ENCODE data around the gene C11orf58.

DNA sequence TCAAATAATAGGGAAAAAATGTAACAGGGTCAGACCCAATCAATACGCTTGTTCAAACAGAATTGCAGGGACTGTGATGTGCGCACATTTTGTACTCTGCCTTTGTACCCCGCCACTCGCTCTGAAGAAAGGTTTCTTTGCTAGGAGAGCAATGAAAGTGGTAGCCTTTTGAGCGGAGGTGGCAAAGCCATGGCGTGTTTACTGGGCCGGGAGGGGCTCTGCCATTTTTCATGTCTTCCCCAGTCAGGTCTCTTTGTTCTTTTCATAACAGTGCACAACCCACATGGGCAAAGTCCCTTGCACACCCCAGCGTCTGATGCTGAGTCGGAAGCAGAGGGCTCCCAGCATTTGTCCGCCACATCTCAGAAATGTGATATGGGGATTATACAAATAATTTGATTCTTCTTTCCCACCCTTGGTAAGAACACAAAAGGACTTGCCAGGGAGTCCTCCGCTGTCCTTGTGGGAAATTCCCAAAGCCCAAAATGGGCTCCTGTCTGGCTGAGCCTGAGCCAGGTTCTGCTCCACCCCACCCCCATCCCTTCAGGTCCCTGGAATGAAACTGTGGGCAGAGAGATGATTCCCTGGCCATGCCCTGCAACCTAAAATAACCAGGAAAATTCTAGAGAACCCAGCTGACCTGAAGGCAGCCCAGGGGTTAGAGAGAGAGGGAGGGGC is 36.6 kb downstream of the C11orf58 start:
- TF ChIP-seq, protein P1, sequence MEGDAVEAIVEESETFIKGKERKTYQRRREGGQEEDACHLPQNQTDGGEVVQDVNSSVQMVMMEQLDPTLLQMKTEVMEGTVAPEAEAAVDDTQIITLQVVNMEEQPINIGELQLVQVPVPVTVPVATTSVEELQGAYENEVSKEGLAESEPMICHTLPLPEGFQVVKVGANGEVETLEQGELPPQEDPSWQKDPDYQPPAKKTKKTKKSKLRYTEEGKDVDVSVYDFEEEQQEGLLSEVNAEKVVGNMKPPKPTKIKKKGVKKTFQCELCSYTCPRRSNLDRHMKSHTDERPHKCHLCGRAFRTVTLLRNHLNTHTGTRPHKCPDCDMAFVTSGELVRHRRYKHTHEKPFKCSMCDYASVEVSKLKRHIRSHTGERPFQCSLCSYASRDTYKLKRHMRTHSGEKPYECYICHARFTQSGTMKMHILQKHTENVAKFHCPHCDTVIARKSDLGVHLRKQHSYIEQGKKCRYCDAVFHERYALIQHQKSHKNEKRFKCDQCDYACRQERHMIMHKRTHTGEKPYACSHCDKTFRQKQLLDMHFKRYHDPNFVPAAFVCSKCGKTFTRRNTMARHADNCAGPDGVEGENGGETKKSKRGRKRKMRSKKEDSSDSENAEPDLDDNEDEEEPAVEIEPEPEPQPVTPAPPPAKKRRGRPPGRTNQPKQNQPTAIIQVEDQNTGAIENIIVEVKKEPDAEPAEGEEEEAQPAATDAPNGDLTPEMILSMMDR (IDR thresholded peaks at IDR 0.05 in 4 of 5, conservative IDR thresholded peaks at IDR 0.05 in 1 of 5) = no peak
- no peak for TF ChIP-seq POLR2A (IDR thresholded peaks at IDR 0.05)
